Stimulated activated CD4-positive, alpha-beta T cell treated with anti-CD3 and anti-CD28 coated beads, Interleukin-12 subunit alpha, Interleukin-12 subunit beta, amount 100 ng/mL, for 4 hours (primary cell): ENCODE results near the gene MSL1.
A peak's percentile ranks its signal among the peaks of the same experiment; 100 is the strongest.

Experiments
- DNase-seq: peaks from one replicate; pipeline ENCODE4 v3.0.0-alpha.2; 2020

The MSL1 gene

GRCh38 chr17:40121181-40122135 lies at the start of gene MSL1:
TSS of gene MSL1 (plus strand) at chr17:40121971. CDS start at chr17:40122613, 642 bp downstream.
- peak; percentile 85 for DNase-seq

- DNase-seq, result no peak
These were observed 49.6 kb upstream of the MSL1 start for GRCh38 chr17:40072040-40072734.

GRCh38 chr17:40072735-40073346 lies 48.9 kb upstream of the MSL1 start:
- DNase-seq, result no peak

GRCh38 chr17:40073454-40074174 lies 48.2 kb upstream of the MSL1 start:
- no peak for DNase-seq

- DNase-seq, result no peak
These were observed 47.6 kb upstream of the MSL1 start for GRCh38 chr17:40074175-40074512.

GRCh38 chr17:40074871-40075200 lies 46.9 kb upstream of the MSL1 start:
- no peak for DNase-seq

- DNase-seq, result peak; percentile 69
These were observed 46.4 kb upstream of the MSL1 start for GRCh38 chr17:40075201-40075941.

- DNase-seq, result no peak
These were observed 45.8 kb upstream of the MSL1 start for GRCh38 chr17:40075942-40076498.

- no peak for DNase-seq
These were observed 45.2 kb upstream of the MSL1 start for GRCh38 chr17:40076591-40076990.

- no peak for DNase-seq
These were observed 42.2 kb upstream of the MSL1 start for GRCh38 chr17:40079545-40079944.

GRCh38 chr17:40084477-40084876 lies 37.3 kb upstream of the MSL1 start:
- DNase-seq, result no peak

- peak; percentile 69 for DNase-seq
These were observed 35.4 kb upstream of the MSL1 start for GRCh38 chr17:40086150-40087044.

GRCh38 chr17:40087049-40087794 lies 34.5 kb upstream of the MSL1 start:
- no peak for DNase-seq

- no peak for DNase-seq
These were observed 33.7 kb upstream of the MSL1 start for GRCh38 chr17:40087903-40088718.

- no peak for DNase-seq
These were observed 32.5 kb upstream of the MSL1 start for GRCh38 chr17:40089077-40089895.

GRCh38 chr17:40090237-40091119 lies 31.3 kb upstream of the MSL1 start:
- DNase-seq, result no peak

GRCh38 chr17:40091691-40092397 lies 29.9 kb upstream of the MSL1 start:
- DNase-seq, result no peak
